H9 (cell line): ENCODE measurements around the gene SCAF11. TPM values are rescaled to one million over a fixed set of nuclear protein-coding genes. Genes with fewer than 3 reads are reported as not detected.

Experiments
- DNase-seq: peaks from one replicate; pipeline ENCODE4 v3.0.0-alpha.2; 2017
- H2AFZ ChIP-seq: one replicate; pipeline ENCODE4 v1.6.1; 2013; ENCODE audit warnings: mild to moderate bottlenecking, low read length, control low read depth, moderate library complexity
- H2AK5ac ChIP-seq: 2 replicates; pipeline ENCODE4 v1.6.1; 2013; ENCODE audit warnings: low read length, control low read depth, mixed read lengths; ENCODE audit not compliant: insufficient read length
- H2BK120ac ChIP-seq: one replicate; pipeline ENCODE4 v1.6.1; 2013; ENCODE audit warnings: low read depth, mild to moderate bottlenecking, low read length, control low read depth, inconsistent platforms; ENCODE audit not compliant: poor library complexity, severe bottlenecking
- H2BK12ac ChIP-seq: 2 replicates; pipeline ENCODE4 v1.6.1; 2013; ENCODE audit warnings: low read length, control low read depth, mixed read lengths, low read depth; ENCODE audit not compliant: insufficient read length
- H2BK15ac ChIP-seq: 2 replicates; pipeline ENCODE4 v1.6.1; 2013; ENCODE audit warnings: low read depth, low read length, control low read depth
- H2BK20ac ChIP-seq: one replicate; pipeline ENCODE4 v1.6.1; 2013; ENCODE audit warnings: low read depth, mild to moderate bottlenecking, low read length, control low read depth, inconsistent platforms; ENCODE audit not compliant: poor library complexity, severe bottlenecking
- H2BK5ac ChIP-seq: 2 replicates; pipeline ENCODE4 v1.6.1; 2013; ENCODE audit warnings: low read length, control low read depth, mixed read lengths; ENCODE audit not compliant: insufficient read length
- H3K14ac ChIP-seq: 2 replicates; pipeline ENCODE4 v1.6.1; 2013; ENCODE audit warnings: low read length, control low read depth; ENCODE audit not compliant: insufficient read depth
- H3K18ac ChIP-seq: 2 replicates; pipeline ENCODE4 v1.6.1; 2013; ENCODE audit warnings: low read depth, mild to moderate bottlenecking, mixed read lengths, low read length, control low read depth; ENCODE audit not compliant: insufficient read length
- H3K23ac ChIP-seq: 2 replicates; pipeline ENCODE4 v1.6.1; 2013; ENCODE audit warnings: low read length, control low read depth, mixed read lengths, low read depth; ENCODE audit not compliant: insufficient read length
- H3K23me2 ChIP-seq: 2 replicates; pipeline ENCODE4 v1.6.1; 2013; ENCODE audit warnings: low read depth, mild to moderate bottlenecking, mixed read lengths, low read length, control low read depth; ENCODE audit not compliant: insufficient read length, poor library complexity, severe bottlenecking
- H3K27ac ChIP-seq: 2 replicates; pipeline ENCODE4 v1.5.1; 2013; ENCODE audit warnings: low read length, control low read depth, mixed read lengths, low read depth; ENCODE audit not compliant: insufficient read length
- H3K27me3 ChIP-seq: 2 replicates; pipeline ENCODE4 v1.6.1; 2013; ENCODE audit warnings: low read length, control low read depth, inconsistent platforms; ENCODE audit not compliant: insufficient read depth
- H3K4ac ChIP-seq: 2 replicates; pipeline ENCODE4 v1.6.1; 2013; ENCODE audit warnings: low read depth, mild to moderate bottlenecking, control low read depth, inconsistent platforms, low read length, moderate library complexity
- H3K4me1 ChIP-seq: 2 replicates; pipeline ENCODE4 v1.6.1; 2013; ENCODE audit warnings: low read length, control low read depth, inconsistent platforms; ENCODE audit not compliant: insufficient read depth
- H3K4me2 ChIP-seq: 2 replicates; pipeline ENCODE4 v1.6.1; 2013; ENCODE audit warnings: low read length, control low read depth, mixed read lengths; ENCODE audit not compliant: insufficient read length, insufficient read depth
- H3K56ac ChIP-seq: 2 replicates; pipeline ENCODE4 v1.6.1; 2013; ENCODE audit warnings: low read depth, mild to moderate bottlenecking, mixed read lengths, low read length, control low read depth; ENCODE audit not compliant: insufficient read length
- H3K79me1 ChIP-seq: 2 replicates; pipeline ENCODE4 v1.6.1; 2013; ENCODE audit warnings: low read depth, mild to moderate bottlenecking, moderate library complexity, low read length, control low read depth, inconsistent platforms; ENCODE audit not compliant: insufficient read depth, poor library complexity, severe bottlenecking
- H3K79me2 ChIP-seq: 2 replicates; pipeline ENCODE4 v1.6.1; 2013; ENCODE audit warnings: low read length, control low read depth, inconsistent platforms; ENCODE audit not compliant: insufficient read depth
- H3K9ac ChIP-seq: 2 replicates; pipeline ENCODE4 v1.6.1; 2013; ENCODE audit warnings: low read length, control low read depth, mixed read lengths; ENCODE audit not compliant: insufficient read length; ENCODE audit errors: extremely low read depth
- H3K9me3 ChIP-seq: one replicate; pipeline ENCODE4 v1.6.1; 2013; ENCODE audit warnings: low read depth, low read length, inconsistent platforms; ENCODE audit not compliant: control insufficient read depth
- H3T11ph ChIP-seq: one replicate; pipeline ENCODE4 v1.6.1; 2013; ENCODE audit warnings: mild to moderate bottlenecking, low read length, control low read depth, inconsistent platforms
- H4K20me1 ChIP-seq: one replicate; pipeline ENCODE4 v1.6.1; 2013; ENCODE audit not compliant: control insufficient read depth, insufficient read length, insufficient read depth
- H4K5ac ChIP-seq: 2 replicates; pipeline ENCODE4 v1.6.1; 2013; ENCODE audit warnings: low read depth, mild to moderate bottlenecking, mixed read lengths, low read length, control low read depth; ENCODE audit not compliant: insufficient read length
- H4K8ac ChIP-seq: replicated peaks from 2 replicates; pipeline ENCODE4 v1.6.1; 2013; ENCODE audit warnings: low read length, control low read depth, mixed read lengths, low read depth; ENCODE audit not compliant: insufficient read length
- H4K91ac ChIP-seq: 2 replicates; pipeline ENCODE4 v1.6.1; 2013; ENCODE audit warnings: low read depth, mild to moderate bottlenecking, moderate library complexity, mixed read lengths, low read length, control low read depth; ENCODE audit not compliant: insufficient read length
- H3K27ac Mint-ChIP-seq, 3 experiments: 2 replicates in 2 of 3; 3 replicates in 1 of 3; pipeline ENCODE4 v1.8.0; 2020 to 2021; ENCODE audit warnings: mixed read lengths in 3 of 3, mild to moderate bottlenecking in 1 of 3, moderate library complexity in 1 of 3
- H3K27me3 Mint-ChIP-seq: 2 replicates; pipeline ENCODE4 v1.8.0; 2021; ENCODE audit warnings: low read depth, mild to moderate bottlenecking, moderate library complexity, mixed read lengths
- H3K36me3 Mint-ChIP-seq, 3 experiments: 2 replicates in 2 of 3; 3 replicates in 1 of 3; pipeline ENCODE4 v1.8.0; 2020 to 2021; ENCODE audit warnings: low read depth in 3 of 3, mixed read lengths in 3 of 3; ENCODE audit not compliant: insufficient read depth in 1 of 3
- H3K4me1 Mint-ChIP-seq, 2 experiments: 2 replicates each; pipeline ENCODE4 v1.8.0; 2020; ENCODE audit warnings: mixed read lengths in 2 of 2
- H3K4me3 Mint-ChIP-seq, 2 experiments: 2 replicates in 1 of 2; 3 replicates in 1 of 2; pipeline ENCODE4 v1.8.0; 2020 to 2021; ENCODE audit warnings: mild to moderate bottlenecking in 2 of 2, mixed read lengths in 2 of 2, moderate library complexity in 1 of 2
- H3K9me3 Mint-ChIP-seq, 2 experiments: 2 replicates in 1 of 2; 3 replicates in 1 of 2; pipeline ENCODE4 v1.8.0; 2020; ENCODE audit warnings: mild to moderate bottlenecking in 2 of 2, mixed read lengths in 2 of 2, moderate library complexity in 1 of 2
- WGBS: extraction: QIAGEN DNeasy Blood & Tissue Kit; methylation state at CpG from one replicate; pipeline ENCODE4 v1.1.7; 2013; ENCODE audit warnings: missing lambda C conversion rate, low lambda C conversion rate, mixed read lengths; ENCODE audit not compliant: insufficient read length; ENCODE audit errors: extremely low coverage; 5-methylcytosine and 5-hydroxymethylcytosine counted together
- total RNA-seq: library from RNA; stranded (reverse); gene quantifications from 2 replicates; pipeline ENCODE4 v1.2.1, GENCODE V29; 2021
- TF ChIP-seq, protein P1 (sequence below): fragments of 200-600 bp; sonication (generic); conservative IDR thresholded peaks from 3 replicates; pipeline ENCODE4 v1.8.0; 2021; ENCODE audit warnings: antibody characterized with exemption, mild to moderate bottlenecking

SCAF11 gene
- total RNA-seq, 1 experiment from 2014 or later, result 90.8 TPM

DNA sequence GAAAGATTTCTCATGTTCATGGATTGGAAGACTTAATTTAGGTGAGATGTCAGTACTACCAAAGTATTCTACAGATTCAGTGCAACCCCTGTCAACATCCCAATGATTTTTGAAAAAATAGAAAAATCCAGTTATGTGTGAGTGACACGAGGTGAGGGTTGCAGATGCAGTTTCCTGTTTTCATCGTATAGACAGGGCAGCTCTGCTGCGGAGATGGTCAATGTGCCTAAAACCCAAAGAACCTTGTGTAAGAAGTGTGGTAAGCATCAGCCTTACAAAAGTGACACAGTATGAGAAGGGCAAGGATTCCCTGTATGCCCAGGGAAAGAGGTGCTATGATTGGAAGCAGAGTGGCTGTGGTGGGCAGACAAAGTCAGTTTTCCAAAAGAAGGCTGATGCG lies 94.4 kb downstream of the SCAF11 start:
- Histone ChIP-seq H3K14ac (no peak overlapping the region), H3K9ac (no peak overlapping the region), H3K27ac (no peak overlapping the region), H2BK120ac (no peak overlapping the region), H4K20me1 (no peaks in the 10 kb centered on the region), H3K4me1 (no peaks in the 10 kb centered on the region; the same call in 1 of the 2 replicates), H3K4ac (no peak overlapping the region), H4K5ac (no peak overlapping the region), H4K91ac (no peak overlapping the region), H3T11ph (no peak overlapping the region), H3K23ac (no peak overlapping the region), H3K79me1 (no peaks in the 10 kb centered on the region), H2AK5ac (no peak overlapping the region), H3K18ac (no peak overlapping the region), H3K4me2 (no peak overlapping the region), H3K9me3 (no peaks in the 10 kb centered on the region), H4K8ac (no peak overlapping the region), H2BK5ac (no peak overlapping the region), H2AFZ (no peak overlapping the region), H3K23me2 (no peaks in the 10 kb centered on the region), H2BK15ac (no peak overlapping the region), H3K27me3 (no peaks in the 10 kb centered on the region), H2BK20ac (no peak overlapping the region), H2BK12ac (no peak overlapping the region), H3K79me2 (no peaks in the 10 kb centered on the region), H3K56ac (no peak overlapping the region)
- no peak overlapping the region for H3K4me3 Mint-ChIP-seq
- no peaks in the 10 kb centered on the region; the same call in 1 of the 2 replicates for H3K27me3 Mint-ChIP-seq
- TF ChIP-seq, protein P1, sequence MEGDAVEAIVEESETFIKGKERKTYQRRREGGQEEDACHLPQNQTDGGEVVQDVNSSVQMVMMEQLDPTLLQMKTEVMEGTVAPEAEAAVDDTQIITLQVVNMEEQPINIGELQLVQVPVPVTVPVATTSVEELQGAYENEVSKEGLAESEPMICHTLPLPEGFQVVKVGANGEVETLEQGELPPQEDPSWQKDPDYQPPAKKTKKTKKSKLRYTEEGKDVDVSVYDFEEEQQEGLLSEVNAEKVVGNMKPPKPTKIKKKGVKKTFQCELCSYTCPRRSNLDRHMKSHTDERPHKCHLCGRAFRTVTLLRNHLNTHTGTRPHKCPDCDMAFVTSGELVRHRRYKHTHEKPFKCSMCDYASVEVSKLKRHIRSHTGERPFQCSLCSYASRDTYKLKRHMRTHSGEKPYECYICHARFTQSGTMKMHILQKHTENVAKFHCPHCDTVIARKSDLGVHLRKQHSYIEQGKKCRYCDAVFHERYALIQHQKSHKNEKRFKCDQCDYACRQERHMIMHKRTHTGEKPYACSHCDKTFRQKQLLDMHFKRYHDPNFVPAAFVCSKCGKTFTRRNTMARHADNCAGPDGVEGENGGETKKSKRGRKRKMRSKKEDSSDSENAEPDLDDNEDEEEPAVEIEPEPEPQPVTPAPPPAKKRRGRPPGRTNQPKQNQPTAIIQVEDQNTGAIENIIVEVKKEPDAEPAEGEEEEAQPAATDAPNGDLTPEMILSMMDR, result no peak
- WGBS, result no CpG with 5 or more reads among the region's 4 CpGs
- no peaks in the 10 kb centered on the region for H3K9me3 Mint-ChIP-seq
- DNase-seq, result no peak
- H3K27ac Mint-ChIP-seq, result peak overlapping the region in 2 of 3 experiments; percentile 45 to 92; a peak in 2 of 7 replicates
- H3K4me1 Mint-ChIP-seq, result peaks cover 4 to 5% of the 10 kb centered on the region in 2 experiments
- peaks cover 36 to 68% (median 66%) of the 10 kb centered on the region in 3 experiments for H3K36me3 Mint-ChIP-seq
